Measurements from ENCODE around the gene CRHBP. TPM values are rescaled to one million over a fixed set of nuclear protein-coding genes. Genes with fewer than 3 reads are reported as not detected.

CRHBP gene
- total and polyA plus RNA-seq, 9 of the 15 experiments (the other 6 are each of a cell fraction or from before 2014, with no cell fraction given): not detected

DNA sequence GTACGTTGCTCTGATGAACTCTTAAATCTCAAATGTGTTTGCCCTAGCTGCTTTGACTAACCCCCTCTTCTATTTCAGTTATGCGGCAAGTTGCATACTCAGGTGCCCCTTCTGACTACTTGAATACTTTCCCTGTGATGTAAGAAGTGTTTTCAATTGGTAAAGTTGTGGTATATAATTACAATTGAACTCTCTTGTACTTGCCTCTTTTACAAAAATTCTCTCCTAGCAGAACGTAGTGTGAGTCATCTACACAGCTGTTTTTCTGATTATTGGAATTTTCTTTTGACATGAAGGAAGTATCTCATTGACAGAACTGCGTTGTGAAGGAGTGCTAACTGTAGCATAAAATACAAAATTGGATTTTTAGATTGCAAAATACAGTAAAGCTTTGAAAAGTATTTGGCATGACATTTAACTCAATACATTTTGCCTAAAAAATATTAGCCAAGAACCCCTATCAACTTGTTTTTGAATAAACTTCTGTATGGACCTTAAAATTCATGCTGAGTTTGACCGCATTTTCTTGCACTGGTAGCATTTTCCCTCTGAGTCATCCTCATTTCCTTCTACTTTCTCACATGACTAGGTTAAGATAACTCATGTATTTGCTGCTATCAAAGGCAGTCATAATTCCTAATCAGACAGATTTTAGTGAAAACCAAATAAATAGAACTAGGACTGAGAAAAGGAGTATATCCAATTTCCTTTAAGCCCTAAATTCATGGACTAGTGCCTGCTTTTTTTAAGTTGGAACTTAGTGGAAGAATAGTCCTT lies 6.3 kb downstream of the CRHBP start (continued):
- TF ChIP-seq NR2C2 (CRISPR knock-in tag; IDR thresholded peaks at IDR 0.05) (no peak), NR2C2 (tag; IDR thresholded peaks at IDR 0.05) (no peak), ZNF134 (CRISPR knock-in tag; conservative IDR thresholded peaks at IDR 0.05) (no peak), MAFG (tag; conservative IDR thresholded peaks at IDR 0.05) (peak; percentile 47), ZNF23 (CRISPR knock-in tag; IDR thresholded peaks at IDR 0.05) (no peak), RBM15 (IDR thresholded peaks at IDR 0.05; ENCODE audit: insufficient read depth, low read length) (no peak), HDAC2 (IDR thresholded peaks at IDR 0.05) (no peak), MBD2 (IDR thresholded peaks at IDR 0.05; ENCODE audit: borderline replicate concordance, low read depth) (no peak), SMARCC2 (IDR thresholded peaks at IDR 0.05; ENCODE audit: low read depth) (no peak), JUND (IDR thresholded peaks at IDR 0.05; ENCODE audit: borderline replicate concordance, low read depth, low read length) (peak; percentile 78), JUND (tag; IDR thresholded peaks at IDR 0.05; ENCODE audit: borderline replicate concordance, low read depth, low read length) (peak; percentile 78), NBN (IDR thresholded peaks at IDR 0.05; ENCODE audit: low read depth) (no peak), ZFP36 (IDR thresholded peaks at IDR 0.05; ENCODE audit: low read depth, low read length, partially characterized antibody) (no peak), MCM5 (IDR thresholded peaks at IDR 0.05; ENCODE audit: low read depth) (no peak), IRF2 (CRISPR knock-in tag; IDR thresholded peaks at IDR 0.05) (no peak), TARDBP (IDR thresholded peaks at IDR 0.05) (no peak), RBM22 (IDR thresholded peaks at IDR 0.05; ENCODE audit: low read depth, low read length, poor library complexity, severe bottlenecking) (no peak), STAG1 (CRISPR knock-in tag; IDR thresholded peaks at IDR 0.05; ENCODE audit: borderline replicate concordance) (no peak), NR3C1 (CRISPR knock-in tag; IDR thresholded peaks at IDR 0.05) (no peak), SMARCA4 (IDR thresholded peaks at IDR 0.05) (peak; percentile 73), NCOA2 (IDR thresholded peaks at IDR 0.05; ENCODE audit: partially characterized antibody in 2 of 2) (peak in 1 of 2 experiments; percentile 32), TBP (optimal IDR thresholded peaks at IDR 0.05; ENCODE audit: low read depth, low read length) (no peak), CTBP1 (IDR thresholded peaks at IDR 0.05; ENCODE audit: borderline replicate concordance) (no peak), HIVEP1 (CRISPR knock-in tag; IDR thresholded peaks at IDR 0.05) (no peak), POLR3G (IDR thresholded peaks at IDR 0.05; ENCODE audit: extremely low read depth, insufficient read length, insufficient replicate concordance) (no peak)
- TF ChIP-seq, protein P1, sequence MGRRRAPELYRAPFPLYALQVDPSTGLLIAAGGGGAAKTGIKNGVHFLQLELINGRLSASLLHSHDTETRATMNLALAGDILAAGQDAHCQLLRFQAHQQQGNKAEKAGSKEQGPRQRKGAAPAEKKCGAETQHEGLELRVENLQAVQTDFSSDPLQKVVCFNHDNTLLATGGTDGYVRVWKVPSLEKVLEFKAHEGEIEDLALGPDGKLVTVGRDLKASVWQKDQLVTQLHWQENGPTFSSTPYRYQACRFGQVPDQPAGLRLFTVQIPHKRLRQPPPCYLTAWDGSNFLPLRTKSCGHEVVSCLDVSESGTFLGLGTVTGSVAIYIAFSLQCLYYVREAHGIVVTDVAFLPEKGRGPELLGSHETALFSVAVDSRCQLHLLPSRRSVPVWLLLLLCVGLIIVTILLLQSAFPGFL (CRISPR knock-in tag; IDR thresholded peaks at IDR 0.05): no peak
- TF ChIP-seq, protein P2, sequence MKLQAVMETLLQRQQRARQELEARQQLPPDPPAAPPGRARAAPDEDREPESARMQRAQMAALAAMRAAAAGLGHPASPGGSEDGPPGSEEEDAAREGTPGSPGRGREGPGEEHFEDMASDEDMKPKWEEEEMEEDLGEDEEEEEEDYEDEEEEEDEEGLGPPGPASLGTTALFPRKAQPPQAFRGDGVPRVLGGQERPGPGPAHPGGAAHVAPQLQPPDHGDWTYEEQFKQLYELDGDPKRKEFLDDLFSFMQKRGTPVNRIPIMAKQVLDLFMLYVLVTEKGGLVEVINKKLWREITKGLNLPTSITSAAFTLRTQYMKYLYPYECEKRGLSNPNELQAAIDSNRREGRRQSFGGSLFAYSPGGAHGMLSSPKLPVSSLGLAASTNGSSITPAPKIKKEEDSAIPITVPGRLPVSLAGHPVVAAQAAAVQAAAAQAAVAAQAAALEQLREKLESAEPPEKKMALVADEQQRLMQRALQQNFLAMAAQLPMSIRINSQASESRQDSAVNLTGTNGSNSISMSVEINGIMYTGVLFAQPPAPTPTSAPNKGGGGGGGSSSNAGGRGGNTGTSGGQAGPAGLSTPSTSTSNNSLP (IDR thresholded peaks at IDR 0.05; ENCODE audit: borderline replicate concordance, low read depth, low read length): 0 out of 2 replicates have a peak, but pooled peaks have one; percentile 13
- TF ChIP-seq, protein P3, sequence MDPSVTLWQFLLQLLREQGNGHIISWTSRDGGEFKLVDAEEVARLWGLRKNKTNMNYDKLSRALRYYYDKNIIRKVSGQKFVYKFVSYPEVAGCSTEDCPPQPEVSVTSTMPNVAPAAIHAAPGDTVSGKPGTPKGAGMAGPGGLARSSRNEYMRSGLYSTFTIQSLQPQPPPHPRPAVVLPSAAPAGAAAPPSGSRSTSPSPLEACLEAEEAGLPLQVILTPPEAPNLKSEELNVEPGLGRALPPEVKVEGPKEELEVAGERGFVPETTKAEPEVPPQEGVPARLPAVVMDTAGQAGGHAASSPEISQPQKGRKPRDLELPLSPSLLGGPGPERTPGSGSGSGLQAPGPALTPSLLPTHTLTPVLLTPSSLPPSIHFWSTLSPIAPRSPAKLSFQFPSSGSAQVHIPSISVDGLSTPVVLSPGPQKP (CRISPR knock-in tag; IDR thresholded peaks at IDR 0.05): no peak

Measured in K562 (cell line).